Uterus (tissue), 2 donors: ENCODE measurements around the gene CORO7.

ENCODE experiments used
- CTCF ChIP-seq, 4 experiments: fragments of 200-600 bp in 2 of 4; fragments of 450-650 bp in 2 of 4; sonication (generic) in 2 of 4; IDR thresholded peaks; one replicate each; pipeline ENCODE4 v1.5.1; 2016 to 2019; ENCODE audit warnings: antibody characterized with exemption in 4 of 4, mild to moderate bottlenecking in 2 of 4, moderate library complexity in 1 of 4
- POLR2A ChIP-seq, 2 donors: fragments of 450-650 bp; IDR thresholded peaks; one replicate each; pipeline ENCODE4 v1.6.1; 2016; ENCODE audit warnings: antibody characterized with exemption in 2 of 2, mild to moderate bottlenecking in 1 of 2, moderate library complexity in 1 of 2

DNA sequence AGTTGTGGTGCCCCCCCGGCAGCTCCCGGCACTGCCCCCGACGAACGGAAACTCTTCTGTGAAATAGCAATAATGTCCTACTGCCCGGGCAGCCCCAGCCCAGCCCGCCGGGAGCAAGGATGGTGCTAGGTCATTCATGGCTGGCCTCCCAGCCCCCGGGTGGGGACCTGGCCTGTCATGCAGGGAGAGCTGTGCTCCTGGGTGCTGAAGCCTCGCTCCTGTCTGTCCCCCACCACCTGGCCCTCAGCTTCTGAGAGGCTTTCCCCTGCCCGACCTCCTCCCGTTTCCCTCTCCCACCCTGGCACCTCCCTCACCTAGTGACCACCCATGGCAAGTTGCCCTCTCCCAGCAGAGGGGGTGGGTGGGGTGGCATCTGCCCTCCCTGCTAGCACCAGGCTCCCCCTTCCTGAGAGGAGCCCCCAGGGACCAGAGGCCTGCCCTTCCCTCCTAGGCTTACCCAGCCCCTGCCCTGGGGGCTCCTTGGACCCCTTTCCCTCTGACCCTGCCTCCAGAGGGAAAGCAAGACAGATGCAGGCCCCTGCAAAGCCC is 78.8 kb downstream of the CORO7 start:
- TF ChIP-seq CTCF (IDR thresholded peaks at IDR 0.05), result no peak
- no peak for TF ChIP-seq POLR2A (IDR thresholded peaks at IDR 0.05)
